Caco-2 (cell line): Measurements from ENCODE around the gene TMPRSS11D. TPM values are rescaled to one million over a fixed set of nuclear protein-coding genes. Genes with fewer than 3 reads are reported as not detected.

ENCODE experiments used
- BruUV-seq: library from RNA; stranded (reverse); fragments of 400-500 nt; replicated peaks from 2 replicates; lab custom pipeline; 2021; lab: Mats Ljungman, UMichigan
- CTCF ChIA-PET: fragments of 300-600 bp; sonication (Branson Sonifier 250); formaldehyde crosslinking; loops from one replicate; lab custom pipeline; 2022; ENCODE audit warnings: antibody characterized with exemption; lab: Charles Lee
- POLR2A ChIA-PET: fragments of 300-600 bp; sonication (Branson Sonifier 250); formaldehyde crosslinking; loops from one replicate; lab custom pipeline; 2022; ENCODE audit warnings: antibody characterized with exemption; lab: Charles Lee
- DNase-seq, 2 experiments: peaks; one replicate each; pipeline versions ENCODE4 v3.0.0 to v3.0.0-alpha.2; 2020 to 2022
- H3K27me3 ChIP-seq: replicated peaks from 2 replicates; pipeline ENCODE4 v1.6.0; 2011; ENCODE audit warnings: low read length; ENCODE audit not compliant: control insufficient read depth, insufficient read depth
- H3K36me3 ChIP-seq: 2 replicates; pipeline ENCODE4 v1.5.1; 2011; ENCODE audit warnings: low read length; ENCODE audit not compliant: control insufficient read depth, insufficient read depth
- H3K4me1 ChIP-seq: fragments of 250-450 bp; sonication (Bioruptor Pico); 2 replicates; pipeline ENCODE4 v1.5.1; 2020; ENCODE audit warnings: mild to moderate bottlenecking
- H3K4me3 ChIP-seq: 2 replicates; pipeline ENCODE4 v1.5.1; 2011; ENCODE audit warnings: low read depth, mild to moderate bottlenecking, control low read depth, low read length
- H3K9me3 ChIP-seq: fragments of 250-450 bp; sonication (Bioruptor Pico); 2 replicates; pipeline ENCODE4 v1.5.1; 2020; ENCODE audit warnings: mild to moderate bottlenecking, moderate library complexity
- H3K27ac Mint-ChIP-seq: one replicate; pipeline ENCODE4 v1.8.0; 2022; ENCODE audit warnings: mixed read lengths; ENCODE audit not compliant: unreplicated experiment
- H3K27me3 Mint-ChIP-seq: one replicate; pipeline ENCODE4 v1.8.0; 2022; ENCODE audit warnings: mixed read lengths; ENCODE audit not compliant: insufficient read depth, unreplicated experiment
- H3K36me3 Mint-ChIP-seq: one replicate; pipeline ENCODE4 v1.8.0; 2022; ENCODE audit warnings: mild to moderate bottlenecking, mixed read lengths; ENCODE audit not compliant: insufficient read depth, unreplicated experiment
- H3K4me1 Mint-ChIP-seq: one replicate; pipeline ENCODE4 v1.8.0; 2022; ENCODE audit warnings: low read depth, mixed read lengths; ENCODE audit not compliant: unreplicated experiment
- H3K4me3 Mint-ChIP-seq: one replicate; pipeline ENCODE4 v1.8.0; 2022; ENCODE audit warnings: mild to moderate bottlenecking, moderate library complexity, mixed read lengths; ENCODE audit not compliant: unreplicated experiment
- H3K9me3 Mint-ChIP-seq: one replicate; pipeline ENCODE4 v1.8.0; 2022; ENCODE audit warnings: mixed read lengths; ENCODE audit not compliant: unreplicated experiment
- intact Hi-C: fragments of 100-400 bp; cut with micrococcal nuclease; formaldehyde crosslinking; loops from one replicate; pipeline ENCODE4 v1.10.0; 2022; ENCODE audit not compliant: unreplicated experiment
- total RNA-seq: library from RNA; stranded (reverse); gene quantifications from 2 replicates; pipeline ENCODE4 v1.2.3, GENCODE V29; 2022
- TF ChIP-seq, protein P1 (sequence below), 2 experiments: fragments of 200-600 bp in 1 of 2; IDR thresholded peaks; 1 replicate in 1 of 2; 2 replicates in 1 of 2; pipeline versions ENCODE4 v1.5.1 to v1.8.0; 2011 to 2022; ENCODE audit warnings: antibody characterized with exemption in 1 of 2, control low read depth in 1 of 2, inconsistent platforms in 1 of 2, low read depth in 1 of 2, low read length in 1 of 2, mild to moderate bottlenecking in 1 of 2, moderate library complexity in 1 of 2; ENCODE audit not compliant: insufficient read depth in 1 of 2, severe bottlenecking in 1 of 2, unreplicated experiment in 1 of 2

TMPRSS11D gene
- total RNA-seq, 1 experiment from 2014 or later, result not detected

- Mint-ChIP-seq H3K9me3 (no peaks in the 10 kb centered on the region), H3K4me3 (no peak overlapping the region), H3K4me1 (no peaks in the 10 kb centered on the region), H3K36me3 (no peaks in the 10 kb centered on the region), H3K27ac (no peak overlapping the region), H3K27me3 (peaks cover 6% of the 10 kb centered on the region)
- CTCF ChIA-PET, result no interaction called here
- no peaks in the 10 kb centered on the region for H3K36me3 ChIP-seq
- no peaks in the 10 kb centered on the region for H3K9me3 ChIP-seq
- TF ChIP-seq, protein P1, sequence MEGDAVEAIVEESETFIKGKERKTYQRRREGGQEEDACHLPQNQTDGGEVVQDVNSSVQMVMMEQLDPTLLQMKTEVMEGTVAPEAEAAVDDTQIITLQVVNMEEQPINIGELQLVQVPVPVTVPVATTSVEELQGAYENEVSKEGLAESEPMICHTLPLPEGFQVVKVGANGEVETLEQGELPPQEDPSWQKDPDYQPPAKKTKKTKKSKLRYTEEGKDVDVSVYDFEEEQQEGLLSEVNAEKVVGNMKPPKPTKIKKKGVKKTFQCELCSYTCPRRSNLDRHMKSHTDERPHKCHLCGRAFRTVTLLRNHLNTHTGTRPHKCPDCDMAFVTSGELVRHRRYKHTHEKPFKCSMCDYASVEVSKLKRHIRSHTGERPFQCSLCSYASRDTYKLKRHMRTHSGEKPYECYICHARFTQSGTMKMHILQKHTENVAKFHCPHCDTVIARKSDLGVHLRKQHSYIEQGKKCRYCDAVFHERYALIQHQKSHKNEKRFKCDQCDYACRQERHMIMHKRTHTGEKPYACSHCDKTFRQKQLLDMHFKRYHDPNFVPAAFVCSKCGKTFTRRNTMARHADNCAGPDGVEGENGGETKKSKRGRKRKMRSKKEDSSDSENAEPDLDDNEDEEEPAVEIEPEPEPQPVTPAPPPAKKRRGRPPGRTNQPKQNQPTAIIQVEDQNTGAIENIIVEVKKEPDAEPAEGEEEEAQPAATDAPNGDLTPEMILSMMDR (IDR thresholded peaks at IDR 0.05; ENCODE audit: insufficient read depth in 1 of 2, low read depth in 1 of 2, low read length in 1 of 2, severe bottlenecking in 1 of 2, unreplicated experiment in 1 of 2), result no peak
- H3K4me1 ChIP-seq, result no peaks in the 10 kb centered on the region
- H3K4me3 ChIP-seq, result no peak overlapping the region
- DNase-seq, result no peak
- POLR2A ChIA-PET, result no interaction called here
- no TSS peak for BruUV-seq
- no peaks in the 10 kb centered on the region for H3K27me3 ChIP-seq
- intact Hi-C loops, result loop anchor here (5.0 kb wide), 2 partner anchors 118 to 308 kb away; no protein-coding TSS in a partner anchor
Observed at GRCh38 chr4:67869580-67870190, 14.1 kb downstream of the TMPRSS11D start.

- Mint-ChIP-seq H3K27ac (no peak overlapping the region), H3K4me1 (no peaks in the 10 kb centered on the region), H3K36me3 (no peaks in the 10 kb centered on the region), H3K9me3 (no peaks in the 10 kb centered on the region), H3K27me3 (peaks cover 10% of the 10 kb centered on the region), H3K4me3 (no peak overlapping the region)
- Histone ChIP-seq H3K4me1 (no peaks in the 10 kb centered on the region), H3K4me3 (no peak overlapping the region), H3K36me3 (no peaks in the 10 kb centered on the region), H3K9me3 (no peaks in the 10 kb centered on the region), H3K27me3 (no peaks in the 10 kb centered on the region)
- no TSS peak for BruUV-seq
- CTCF ChIA-PET, result no interaction called here
- DNase-seq, result no peak
- TF ChIP-seq, protein P1 (IDR thresholded peaks at IDR 0.05; ENCODE audit: insufficient read depth in 1 of 2, low read depth in 1 of 2, low read length in 1 of 2, severe bottlenecking in 1 of 2, unreplicated experiment in 1 of 2), result no peak
- POLR2A ChIA-PET, result no interaction called here
- intact Hi-C loops, result no loop called here
Observed at GRCh38 chr4:67861513-67861912, 22.3 kb downstream of the TMPRSS11D start.

DNA sequence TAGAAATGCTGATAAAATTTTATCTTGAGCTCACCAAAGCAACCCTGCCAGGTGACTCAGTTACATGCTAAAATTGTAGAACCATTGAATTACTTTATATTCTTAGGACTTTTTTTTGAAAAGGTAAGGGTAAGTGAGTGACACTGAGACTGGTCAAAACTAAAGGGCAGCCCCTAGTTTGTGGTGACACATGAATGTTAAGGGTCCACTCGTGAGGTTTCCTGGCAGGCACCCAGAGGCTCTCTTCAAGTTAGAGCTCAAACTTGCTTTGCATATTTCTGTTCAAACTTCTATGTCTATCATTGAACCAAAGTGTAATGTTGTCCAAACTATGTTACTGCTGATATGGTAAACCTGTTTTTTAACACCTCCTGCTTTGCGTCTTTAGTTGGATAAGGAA, 30.5 kb downstream of the TMPRSS11D start:
- no TSS peak for BruUV-seq
- Mint-ChIP-seq H3K9me3 (no peaks in the 10 kb centered on the region), H3K27me3 (peaks cover 14% of the 10 kb centered on the region), H3K4me3 (no peak overlapping the region), H3K36me3 (no peaks in the 10 kb centered on the region), H3K27ac (no peak overlapping the region), H3K4me1 (no peaks in the 10 kb centered on the region)
- TF ChIP-seq, protein P1 (IDR thresholded peaks at IDR 0.05; ENCODE audit: insufficient read depth in 1 of 2, low read depth in 1 of 2, low read length in 1 of 2, severe bottlenecking in 1 of 2, unreplicated experiment in 1 of 2), result no peak
- no peaks in the 10 kb centered on the region for H3K27me3 ChIP-seq
- no peaks in the 10 kb centered on the region for H3K36me3 ChIP-seq
- CTCF ChIA-PET, result no interaction called here
- intact Hi-C loops, result no loop called here
- POLR2A ChIA-PET, result no interaction called here
- H3K4me1 ChIP-seq, result no peaks in the 10 kb centered on the region
- no peaks in the 10 kb centered on the region; the same call in 1 of the 2 replicates for H3K9me3 ChIP-seq
- DNase-seq, result no peak
- no peak overlapping the region for H3K4me3 ChIP-seq
